Measurements from ENCODE around the gene WNT8B.

WNT8B gene, protein sequence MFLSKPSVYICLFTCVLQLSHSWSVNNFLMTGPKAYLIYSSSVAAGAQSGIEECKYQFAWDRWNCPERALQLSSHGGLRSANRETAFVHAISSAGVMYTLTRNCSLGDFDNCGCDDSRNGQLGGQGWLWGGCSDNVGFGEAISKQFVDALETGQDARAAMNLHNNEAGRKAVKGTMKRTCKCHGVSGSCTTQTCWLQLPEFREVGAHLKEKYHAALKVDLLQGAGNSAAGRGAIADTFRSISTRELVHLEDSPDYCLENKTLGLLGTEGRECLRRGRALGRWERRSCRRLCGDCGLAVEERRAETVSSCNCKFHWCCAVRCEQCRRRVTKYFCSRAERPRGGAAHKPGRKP

GRCh38 chr10:100462709-100463108 is at the start of gene WNT8B:
WNT8B (plus strand) TSS chr10:100463009; CDS start chr10:100463169, 160 bp downstream.
- H3K27ac ChIP-seq (ENCODE audit: low read length) = no peak within 1 kb of the TSS
- no peak within 1 kb of the TSS for H3K4me2 ChIP-seq (ENCODE audit: low read length)
- H3K4me3 ChIP-seq (ENCODE audit: low read length) = no peak within 1 kb of the TSS
- no peaks in the 10 kb centered on the region for H3K9me3 ChIP-seq (ENCODE audit: insufficient read depth, low read length)
- no peaks in the 10 kb centered on the region for H3K79me2 ChIP-seq (ENCODE audit: low read length)
- TF ChIP-seq EZH2phosphoT487 (IDR thresholded peaks at IDR 0.05; ENCODE audit: low read depth) (no peak), CTCF (IDR thresholded peaks at IDR 0.05; ENCODE audit: low read depth, low read length) (no peak)
- peaks cover 4% of the 10 kb centered on the region; the same call in 1 of the 2 replicates for H3K4me1 ChIP-seq (ENCODE audit: low read length)
- H2AFZ ChIP-seq (ENCODE audit: low read depth, low read length) = no peak within 1 kb of the TSS
- H3K27me3 ChIP-seq (ENCODE audit: low read depth, low read length) = peaks cover 4% of the 10 kb centered on the region; the same call in 1 of the 2 replicates
- H4K20me1 ChIP-seq (ENCODE audit: insufficient read depth, low read length) = no peaks in the 10 kb centered on the region
- no peaks in the 10 kb centered on the region for H3K36me3 ChIP-seq (replicated peaks; ENCODE audit: low read depth, low read length)
- H3K9ac ChIP-seq (ENCODE audit: low read length) = no peak within 1 kb of the TSS

DNA sequence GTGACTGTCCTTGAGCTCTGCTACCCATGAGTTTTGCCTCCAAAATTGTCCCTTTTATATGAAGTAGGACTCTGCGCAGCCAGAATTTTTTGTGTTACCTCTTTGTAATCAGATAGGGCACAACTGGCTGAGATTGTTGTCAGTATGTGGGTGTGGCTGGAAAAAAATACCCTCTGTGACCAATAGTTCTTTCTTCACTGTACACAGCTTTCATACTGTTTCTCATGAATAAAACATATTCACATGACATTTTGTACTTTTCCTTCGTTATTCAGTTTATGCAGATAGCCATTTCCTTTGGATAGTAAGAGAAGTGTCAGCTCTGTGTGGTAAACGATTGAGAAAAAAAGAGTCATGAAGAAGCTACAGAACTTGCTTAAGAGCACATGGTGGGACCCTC is 49.6 kb upstream of the WNT8B start:
- no peaks in the 10 kb centered on the region for H3K4me1 ChIP-seq (ENCODE audit: low read length)
- H3K9me3 ChIP-seq (ENCODE audit: insufficient read depth, low read length) = no peaks in the 10 kb centered on the region
- no peaks in the 10 kb centered on the region for H3K79me2 ChIP-seq (ENCODE audit: low read length)
- no peak for TF ChIP-seq CTCF (IDR thresholded peaks at IDR 0.05; ENCODE audit: low read depth, low read length)
- TF ChIP-seq EZH2phosphoT487 (IDR thresholded peaks at IDR 0.05; ENCODE audit: low read depth) = no peak
- H3K27me3 ChIP-seq (ENCODE audit: low read depth, low read length) = no peaks in the 10 kb centered on the region
- H3K9ac ChIP-seq (ENCODE audit: low read length) = no peak overlapping the region
- H3K4me3 ChIP-seq (ENCODE audit: low read length) = no peak overlapping the region
- H3K4me2 ChIP-seq (ENCODE audit: low read length) = no peak overlapping the region
- H2AFZ ChIP-seq (ENCODE audit: low read depth, low read length) = no peak overlapping the region
- H4K20me1 ChIP-seq (ENCODE audit: insufficient read depth, low read length) = no peaks in the 10 kb centered on the region
- no peaks in the 10 kb centered on the region for H3K36me3 ChIP-seq (replicated peaks; ENCODE audit: low read depth, low read length)
- H3K27ac ChIP-seq (ENCODE audit: low read length) = no peak overlapping the region

DNA sequence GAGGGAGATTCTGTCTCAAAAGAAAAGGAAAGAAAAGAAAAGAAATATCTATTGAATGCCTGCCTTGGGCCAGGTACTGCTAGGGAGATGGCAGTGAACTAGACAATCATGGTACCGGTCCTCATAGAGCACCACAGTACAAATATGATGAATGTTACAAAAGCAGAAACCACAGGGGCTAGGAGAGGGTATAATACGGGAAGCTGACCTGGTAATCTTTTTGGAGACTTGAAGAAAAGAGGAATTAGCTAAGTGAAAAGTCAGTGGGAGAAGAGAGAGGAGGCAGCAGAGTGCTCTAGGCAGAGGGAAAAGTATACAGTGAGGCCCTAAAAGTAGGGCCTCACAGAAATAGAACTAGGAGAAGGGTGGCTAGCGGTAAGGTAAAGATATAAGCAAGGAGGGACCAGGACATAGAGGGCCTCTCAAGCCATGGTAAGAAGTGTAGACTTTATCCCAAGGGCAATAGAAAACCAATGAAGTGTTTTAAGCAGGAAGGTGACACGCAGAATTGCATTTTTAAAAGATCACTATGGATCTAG is 42.8 kb upstream of the WNT8B start:
- Histone ChIP-seq H3K27me3 (ENCODE audit: low read depth, low read length) (no peaks in the 10 kb centered on the region), H3K9me3 (ENCODE audit: insufficient read depth, low read length) (no peaks in the 10 kb centered on the region)

More for the DNA sequence above, 42.8 kb upstream of the WNT8B start:
- H3K4me2 ChIP-seq (ENCODE audit: low read length) = no peak overlapping the region
- no peak overlapping the region for H2AFZ ChIP-seq (ENCODE audit: low read depth, low read length)
- H3K79me2 ChIP-seq (ENCODE audit: low read length) = no peaks in the 10 kb centered on the region
- TF ChIP-seq EZH2phosphoT487 (IDR thresholded peaks at IDR 0.05; ENCODE audit: low read depth) (no peak), CTCF (IDR thresholded peaks at IDR 0.05; ENCODE audit: low read depth, low read length) (no peak)
- no peaks in the 10 kb centered on the region for H3K4me1 ChIP-seq (ENCODE audit: low read length)
- no peak overlapping the region for H3K9ac ChIP-seq (ENCODE audit: low read length)
- no peak overlapping the region for H3K4me3 ChIP-seq (ENCODE audit: low read length)
- no peak overlapping the region for H3K27ac ChIP-seq (ENCODE audit: low read length)
- H3K36me3 ChIP-seq (replicated peaks; ENCODE audit: low read depth, low read length) = no peaks in the 10 kb centered on the region
- H4K20me1 ChIP-seq (ENCODE audit: insufficient read depth, low read length) = no peaks in the 10 kb centered on the region
